ENCODE data around the gene RASD1.

The RASD1 gene, protein sequence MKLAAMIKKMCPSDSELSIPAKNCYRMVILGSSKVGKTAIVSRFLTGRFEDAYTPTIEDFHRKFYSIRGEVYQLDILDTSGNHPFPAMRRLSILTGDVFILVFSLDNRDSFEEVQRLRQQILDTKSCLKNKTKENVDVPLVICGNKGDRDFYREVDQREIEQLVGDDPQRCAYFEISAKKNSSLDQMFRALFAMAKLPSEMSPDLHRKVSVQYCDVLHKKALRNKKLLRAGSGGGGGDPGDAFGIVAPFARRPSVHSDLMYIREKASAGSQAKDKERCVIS

GRCh38 chr17:17496189-17497064 is at the start of gene RASD1:
Gene RASD1, minus strand, starts transcription at chr17:17496395. Its CDS starts 214 bp downstream, at chr17:17496181.
- DNase-seq: peak; percentile 83 to 98 (median 95)
- intact Hi-C loops (cut with DNase I): loop anchor here (5.0 kb wide), 1 partner anchor 71 kb away; no protein-coding TSS in a partner anchor

DNA sequence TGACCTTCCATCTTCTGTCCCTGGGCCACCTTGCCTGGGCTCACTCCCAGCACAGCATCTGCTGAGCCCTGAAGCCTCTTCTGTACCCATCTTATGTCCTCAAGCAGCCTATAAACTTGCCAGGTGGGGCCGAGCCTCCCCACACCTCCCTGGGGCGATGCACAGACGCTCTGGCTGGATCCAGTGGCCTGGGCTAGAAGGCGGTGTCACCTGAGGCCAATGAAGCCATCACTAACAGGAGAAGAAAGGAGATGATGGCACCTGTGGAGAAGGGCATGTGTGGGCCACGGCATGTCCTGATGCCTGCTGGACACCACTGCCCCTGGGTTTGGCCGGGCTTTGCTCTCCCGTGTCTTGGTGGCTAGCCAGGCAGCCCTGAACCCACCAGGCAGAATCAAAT is 49.8 kb upstream of the RASD1 start:
- intact Hi-C loops (cut with DNase I): no loop called here
- no peak for DNase-seq

DNA sequence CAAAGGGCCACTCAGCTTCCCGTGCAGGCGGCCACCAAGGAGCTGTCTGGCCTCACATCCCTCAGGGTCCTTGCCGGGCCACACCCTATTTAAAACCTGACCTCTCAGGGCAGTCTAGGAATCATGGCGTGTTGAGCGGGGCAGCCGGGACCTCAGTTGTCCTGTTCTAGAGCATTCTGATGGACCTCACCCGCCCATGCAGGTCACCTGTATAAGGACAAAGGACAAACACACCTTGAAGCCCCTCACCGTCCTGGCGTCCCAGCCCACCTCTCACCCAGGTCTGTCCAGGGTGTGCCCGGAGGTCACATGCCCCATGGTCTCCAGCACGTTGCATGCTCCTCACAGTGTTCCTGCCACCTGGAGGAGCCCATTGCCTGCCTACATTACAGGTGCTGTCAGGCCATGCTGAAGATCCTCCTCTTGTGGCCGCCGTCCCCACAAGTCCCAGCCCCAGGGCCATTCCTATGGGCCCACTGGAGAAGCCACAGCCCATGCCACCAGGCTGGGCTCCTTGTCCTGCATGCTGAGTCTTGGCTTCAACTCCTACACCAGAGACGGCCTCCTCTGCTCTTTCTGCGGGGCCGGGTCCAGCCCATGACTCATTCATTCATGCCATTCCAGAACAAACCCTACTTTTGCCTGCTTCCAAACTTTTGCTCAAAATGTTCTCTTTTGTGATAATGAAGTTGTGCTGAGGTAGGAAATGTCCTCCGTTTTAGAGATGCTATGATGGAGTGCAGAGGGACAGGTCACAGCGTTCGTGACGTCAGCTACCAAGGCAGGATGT is 49.0 kb upstream of the RASD1 start:
- intact Hi-C loops (cut with DNase I): no loop called here
- peak in 1 of 42 donors; percentile 68 for DNase-seq

- DNase-seq: no peak
These were observed 46.9 kb upstream of the RASD1 start for GRCh38 chr17:17542906-17543635.

DNA sequence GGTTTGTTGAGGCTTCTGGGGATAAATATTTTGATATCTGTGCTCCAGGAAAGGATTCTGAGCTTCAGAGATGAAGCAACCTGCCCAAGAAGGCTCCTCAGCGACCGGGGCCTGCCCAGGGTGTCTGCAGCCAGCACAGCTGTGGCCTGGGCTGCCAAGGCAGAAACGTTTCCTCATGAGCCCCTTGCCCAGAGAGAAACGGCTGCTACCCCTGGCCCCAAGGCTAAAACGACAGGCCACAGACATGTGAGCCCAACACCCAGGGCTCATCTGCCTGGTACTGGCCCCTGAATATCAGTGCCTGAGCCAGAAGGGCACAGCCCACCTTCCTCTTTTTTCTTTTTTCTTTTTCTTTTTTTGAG is 45.4 kb upstream of the RASD1 start:
- DNase-seq: no peak

More at GRCh38 chr17:17542906-17543635, 46.9 kb upstream of the RASD1 start:
- intact Hi-C loops (cut with DNase I): no loop called here

DNA sequence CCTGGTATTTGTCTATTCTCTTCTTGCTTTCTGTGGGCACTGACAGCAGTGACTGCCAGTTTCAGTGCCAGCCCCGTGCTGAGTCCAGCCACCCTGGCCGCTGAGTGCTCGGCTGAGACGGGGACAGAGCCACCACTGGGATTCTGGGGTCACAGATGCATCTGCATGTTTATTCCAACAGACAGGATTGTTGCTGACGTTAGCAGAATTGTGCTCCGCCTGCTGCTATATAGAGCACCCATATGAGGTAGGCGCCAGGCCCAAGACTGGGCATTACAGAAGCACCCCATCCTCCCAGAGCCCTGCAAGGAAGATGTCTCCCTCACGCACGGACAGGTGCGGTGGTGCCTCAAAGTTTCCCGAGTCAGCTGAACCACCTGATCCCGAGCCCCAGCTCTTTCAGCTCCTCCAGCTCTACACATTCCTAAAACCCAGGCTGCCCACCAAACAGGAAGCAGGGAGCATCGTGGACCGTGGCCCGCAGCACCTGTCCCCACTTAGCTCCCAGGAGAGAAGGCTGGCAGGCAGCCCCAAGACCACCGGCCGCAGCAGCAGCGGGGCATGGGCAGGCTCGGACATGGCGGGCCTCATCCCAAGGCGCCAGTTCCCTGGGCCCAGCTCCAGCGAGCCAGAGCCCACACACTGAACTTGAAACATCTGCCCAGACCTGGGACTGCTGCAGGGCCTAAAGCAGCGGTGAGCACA is 44.9 kb upstream of the RASD1 start:
- DNase-seq: no peak
- intact Hi-C loops (cut with DNase I): no loop called here

More for the DNA sequence above, 45.4 kb upstream of the RASD1 start:
- intact Hi-C loops (cut with DNase I): no loop called here

DNA sequence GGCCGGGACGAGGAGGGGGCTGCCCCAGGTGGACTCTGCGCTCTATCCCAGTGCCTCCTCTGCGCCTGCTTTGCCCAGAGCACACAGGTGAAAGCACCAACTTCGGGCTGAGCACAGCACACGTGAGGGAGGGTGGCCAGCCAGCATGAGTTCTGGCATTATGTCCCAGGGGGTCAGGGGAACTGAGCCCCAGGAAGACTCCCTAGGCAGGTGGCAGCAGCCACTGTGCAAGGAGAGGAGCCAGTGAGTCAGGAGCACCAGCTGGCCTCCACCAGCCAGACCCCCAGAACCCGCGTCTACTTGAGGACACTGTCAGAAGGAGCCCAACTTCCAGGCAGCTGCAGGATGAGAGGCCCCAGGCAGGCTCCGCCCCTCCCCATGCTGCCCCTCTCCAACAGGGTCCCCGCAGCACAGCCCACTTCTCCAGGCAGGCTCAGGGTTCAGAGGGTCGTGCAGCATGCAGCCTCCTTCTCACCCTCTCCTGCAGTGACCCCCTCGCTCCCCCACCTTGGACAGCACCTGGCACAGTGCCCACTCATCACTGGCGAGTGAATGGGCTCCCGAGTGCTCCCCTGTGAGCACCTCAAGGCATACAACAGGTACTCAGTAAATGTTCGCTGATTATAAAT is 44.2 kb upstream of the RASD1 start:
- DNase-seq: no peak
- intact Hi-C loops (cut with DNase I): no loop called here

- no peak for DNase-seq
- intact Hi-C loops (cut with DNase I): no loop called here
These were observed 43.4 kb upstream of the RASD1 start for GRCh38 chr17:17539591-17539990.

DNA sequence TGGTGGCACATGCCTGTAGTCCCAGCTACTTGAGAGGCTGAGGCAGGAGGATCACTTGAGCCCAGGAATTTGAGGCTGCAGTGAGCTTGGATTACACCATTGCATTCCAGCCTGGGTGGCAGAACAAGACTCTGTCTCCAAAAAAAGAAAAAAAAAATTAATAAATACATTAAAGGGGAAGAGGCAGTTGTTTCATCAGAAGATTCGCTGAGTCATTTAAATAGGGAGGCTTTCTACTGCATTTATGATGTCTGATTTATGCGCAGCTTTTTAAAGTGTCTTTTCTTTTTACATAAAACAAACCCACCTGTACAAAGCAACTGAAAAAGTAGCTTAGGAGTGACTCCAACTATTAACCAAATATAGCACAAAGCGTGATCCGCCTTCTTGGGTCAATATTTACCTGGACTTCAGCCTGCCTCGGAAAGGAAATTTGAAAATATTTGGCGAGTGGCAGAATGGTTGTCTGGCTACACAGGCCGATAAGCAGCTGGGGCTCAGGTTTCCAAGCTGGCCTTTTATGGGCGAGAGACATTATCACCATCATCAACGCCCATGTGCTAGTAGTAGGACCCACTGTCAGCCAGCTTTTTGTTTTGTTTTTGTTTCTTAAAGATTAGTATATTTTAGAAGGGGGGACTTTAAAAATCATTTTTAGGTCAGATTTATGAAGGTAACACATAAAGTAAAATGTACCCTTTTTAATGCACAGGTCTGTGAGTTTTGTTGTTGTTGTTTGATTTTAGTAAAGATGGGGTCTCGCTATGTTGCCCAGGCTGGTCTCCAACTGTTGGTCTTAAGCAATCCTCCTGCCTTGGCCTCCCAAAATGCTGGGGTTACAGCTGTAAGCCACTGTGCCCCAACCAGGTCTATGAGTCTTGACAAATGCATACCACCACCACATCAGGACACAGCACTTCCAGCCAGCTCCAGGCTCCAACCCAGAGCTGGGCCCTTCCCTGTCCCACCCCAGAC is 42.5 kb upstream of the RASD1 start:
- DNase-seq: no peak
- intact Hi-C loops (cut with DNase I): no loop called here

GRCh38 chr17:17537311-17538099 is 41.3 kb upstream of the RASD1 start:
- DNase-seq: peak in 32 of 42 donors; percentile 20 to 77 (median 53)
- intact Hi-C loops (cut with DNase I): no loop called here

DNA sequence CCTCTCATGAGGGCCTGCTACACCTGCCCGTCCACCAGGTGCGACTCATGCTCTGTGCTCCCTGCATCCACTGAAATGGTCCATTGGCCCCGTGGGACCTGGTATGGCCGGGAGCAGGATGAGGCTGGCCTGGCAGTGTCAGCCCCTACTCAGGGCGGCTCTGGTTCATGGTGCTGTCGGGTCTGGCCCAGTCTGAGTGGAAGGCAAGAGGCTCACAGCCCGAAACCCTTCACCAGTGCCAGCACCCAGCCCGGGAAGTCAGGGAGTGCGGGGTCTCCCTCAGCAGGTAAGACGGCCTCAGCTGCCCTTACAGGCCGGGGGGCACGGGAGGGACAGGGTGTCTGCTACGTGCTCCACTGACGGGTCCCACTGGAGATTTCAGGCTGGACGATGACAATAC is 40.5 kb upstream of the RASD1 start:
- intact Hi-C loops (cut with DNase I): no loop called here
- DNase-seq: no peak

DNA sequence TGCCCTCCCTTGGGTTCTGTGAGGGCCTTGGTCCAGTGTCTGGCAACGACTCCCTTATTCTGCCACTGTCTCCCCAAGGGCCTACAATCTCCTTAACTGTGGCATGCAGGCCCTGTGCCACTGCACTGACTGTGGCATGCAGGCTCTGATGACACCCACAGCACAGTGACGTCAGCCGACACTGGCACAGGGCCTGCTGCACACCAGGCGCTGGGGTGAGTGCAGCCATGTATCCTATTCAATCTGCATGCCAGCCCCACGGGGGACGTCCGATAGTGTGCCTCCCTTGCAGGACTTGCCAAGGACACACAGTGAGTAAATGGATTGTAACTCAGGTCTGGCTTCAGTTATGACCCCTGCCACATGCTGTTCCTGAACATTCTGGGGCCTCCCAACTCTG is 39.8 kb upstream of the RASD1 start:
- intact Hi-C loops (cut with DNase I): no loop called here
- peak; percentile 62 to 91 (median 80) for DNase-seq

DNA sequence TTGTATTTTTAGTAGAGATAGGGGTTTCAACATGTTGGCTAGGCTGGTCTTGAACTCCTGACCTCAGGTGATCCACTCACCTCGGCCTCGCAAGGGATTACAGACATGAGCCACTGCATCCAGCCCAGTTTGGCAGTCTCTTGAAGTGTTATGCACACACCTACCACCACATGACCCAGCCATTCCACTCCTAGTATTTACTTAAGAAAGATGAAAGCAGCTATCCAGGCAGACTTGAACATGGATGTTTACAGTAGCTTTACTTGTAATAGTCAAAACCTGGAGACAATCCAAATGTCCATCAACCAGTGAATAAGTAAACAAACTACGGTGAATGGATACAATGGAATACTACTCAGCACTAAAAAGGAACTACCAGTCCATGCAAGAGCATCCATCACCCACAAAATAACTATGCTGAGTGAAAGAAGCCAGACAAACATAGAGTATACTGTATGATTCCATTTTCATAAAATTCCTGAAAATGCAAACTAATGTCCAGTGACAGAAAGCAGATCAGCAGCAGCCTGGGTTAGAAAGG is 37.8 kb upstream of the RASD1 start:
- no peak for DNase-seq
- intact Hi-C loops (cut with DNase I): no loop called here

DNA sequence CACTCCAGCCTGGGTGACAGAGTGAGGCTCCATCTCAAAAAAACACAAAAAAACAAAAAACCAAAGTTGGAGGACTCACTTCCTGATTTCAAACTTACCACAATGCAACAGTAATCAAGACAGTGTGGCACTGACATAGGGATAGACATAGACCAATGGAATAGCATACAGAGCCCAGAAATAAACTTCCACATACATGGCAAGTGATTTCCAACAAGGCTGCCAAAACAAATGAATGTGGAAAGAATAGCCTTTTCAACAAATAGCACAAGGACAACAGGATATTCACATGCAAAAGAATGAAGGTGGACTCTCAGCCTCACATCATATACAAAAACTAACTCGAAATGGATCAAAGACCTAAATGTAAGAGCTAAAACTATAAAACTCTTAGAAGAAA is 36.8 kb upstream of the RASD1 start:
- intact Hi-C loops (cut with DNase I): no loop called here
- no peak for DNase-seq

GRCh38 chr17:17531156-17531555 is 35.0 kb upstream of the RASD1 start:
- no peak for DNase-seq
- intact Hi-C loops (cut with DNase I): no loop called here

Data from head of caudate nucleus (tissue), 42 donors.